OCI-LY7 (cell line): Measurements from ENCODE around the gene GORASP2. TPM values are rescaled to one million over a fixed set of nuclear protein-coding genes. Genes with fewer than 3 reads are reported as not detected.

Experiments used
- BruUV-seq: library from RNA; stranded (reverse); fragments of 400-500 nt; replicated peaks from 2 replicates; lab custom pipeline; 2021; lab: Mats Ljungman, UMichigan
- CTCF ChIA-PET: fragments of 300-600 bp; sonication (Branson Sonifier 250); formaldehyde crosslinking; loops from one replicate; lab custom pipeline; 2022; ENCODE audit warnings: antibody characterized with exemption; ENCODE audit not compliant: unreplicated experiment; lab: Charles Lee
- POLR2A ChIA-PET: fragments of 300-600 bp; sonication (Branson Sonifier 250); formaldehyde crosslinking; loops from one replicate; lab custom pipeline; 2022; ENCODE audit warnings: antibody characterized with exemption; lab: Charles Lee
- DNase-seq: peaks from one replicate; pipeline ENCODE4 v3.0.0-alpha.2; 2015; ENCODE audit warnings: low spot score
- H2AFZ ChIP-seq: fragments of 200-600 bp; sonication (generic), shearing (Covaris generic); 2 replicates; pipeline ENCODE4 v1.6.1; 2014; ENCODE audit warnings: mild to moderate bottlenecking, antibody characterized with exemption, low read length, moderate library complexity
- H3K27ac ChIP-seq: fragments of 200-600 bp; sonication (generic); 2 replicates; pipeline ENCODE4 v1.5.1; 2014; ENCODE audit warnings: mixed run types, low read depth, mild to moderate bottlenecking, moderate library complexity, low read length, inconsistent platforms; ENCODE audit not compliant: poor library complexity, severe bottlenecking
- H3K36me3 ChIP-seq: fragments of 200-600 bp; sonication (generic); 2 replicates; pipeline ENCODE4 v1.6.1; 2014; ENCODE audit warnings: mild to moderate bottlenecking, antibody characterized with exemption, low read length, moderate library complexity, mixed read lengths; ENCODE audit not compliant: insufficient read depth
- H3K4me1 ChIP-seq: fragments of 200-600 bp; sonication (generic); 2 replicates; pipeline ENCODE4 v1.5.1; 2014; ENCODE audit warnings: mild to moderate bottlenecking, low read length; ENCODE audit not compliant: insufficient read depth, poor library complexity, severe bottlenecking
- H3K4me2 ChIP-seq: fragments of 200-600 bp; sonication (generic); 2 replicates; pipeline ENCODE4 v1.6.1; 2014; ENCODE audit warnings: mild to moderate bottlenecking, low read length
- H3K4me3 ChIP-seq: fragments of 200-600 bp; sonication (generic); 2 replicates; pipeline ENCODE4 v1.5.1; 2014; ENCODE audit warnings: mild to moderate bottlenecking, low read depth, low read length; ENCODE audit not compliant: poor library complexity, severe bottlenecking
- H3K79me2 ChIP-seq: fragments of 200-600 bp; sonication (generic); 2 replicates; pipeline ENCODE4 v1.6.1; 2016; ENCODE audit warnings: low read depth, mild to moderate bottlenecking, low read length, moderate library complexity, mixed read lengths; ENCODE audit not compliant: insufficient read depth
- H3K9me2 ChIP-seq: fragments of 200-600 bp; sonication (generic); 2 replicates; pipeline ENCODE4 v1.6.1; 2016; ENCODE audit warnings: mild to moderate bottlenecking, low read length, mixed read lengths; ENCODE audit not compliant: insufficient read depth
- H3K9me3 ChIP-seq: fragments of 200-600 bp; sonication (generic); 2 replicates; pipeline ENCODE4 v1.6.1; 2014; ENCODE audit warnings: mild to moderate bottlenecking, mixed run types, low read length, mixed read lengths
- H4K20me1 ChIP-seq: fragments of 200-600 bp; sonication (generic); 2 replicates; pipeline ENCODE4 v1.6.1; 2014; ENCODE audit warnings: mild to moderate bottlenecking, antibody characterized with exemption, low read length, moderate library complexity, mixed read lengths; ENCODE audit not compliant: insufficient read depth
- EZH2phosphoT487 ChIP-seq: fragments of 200-600 bp; sonication (generic); IDR thresholded peaks from 2 replicates; pipeline ENCODE4 v1.6.1; 2018; ENCODE audit warnings: low read depth, borderline replicate concordance, mild to moderate bottlenecking, mixed run types, antibody characterized with exemption, low read length, moderate library complexity, mixed read lengths
- intact Hi-C: fragments of 100-400 bp; cut with micrococcal nuclease; formaldehyde crosslinking; loops from one replicate; pipeline ENCODE4 v1.10.0; 2022; ENCODE audit not compliant: unreplicated experiment
- total RNA-seq, 2 experiments: library from RNA; depleted of rRNA in 1 of 2; stranded (reverse); fragments of >200 nt in 1 of 2; shearing (Covaris generic) in 1 of 2; gene quantifications; 2 replicates each; pipeline ENCODE4 v1.2.3, GENCODE V29; 2014 to 2022
- TF ChIP-seq, protein P1 (sequence below): fragments of 200-600 bp; sonication (generic); conservative IDR thresholded peaks from 2 replicates; pipeline ENCODE4 v1.5.1; 2014; ENCODE audit warnings: mild to moderate bottlenecking, antibody characterized with exemption, low read length, moderate library complexity, mixed read lengths

GORASP2 gene
- total RNA-seq, 2 experiments from 2014 or later = 30.7 to 94.3 TPM

DNA sequence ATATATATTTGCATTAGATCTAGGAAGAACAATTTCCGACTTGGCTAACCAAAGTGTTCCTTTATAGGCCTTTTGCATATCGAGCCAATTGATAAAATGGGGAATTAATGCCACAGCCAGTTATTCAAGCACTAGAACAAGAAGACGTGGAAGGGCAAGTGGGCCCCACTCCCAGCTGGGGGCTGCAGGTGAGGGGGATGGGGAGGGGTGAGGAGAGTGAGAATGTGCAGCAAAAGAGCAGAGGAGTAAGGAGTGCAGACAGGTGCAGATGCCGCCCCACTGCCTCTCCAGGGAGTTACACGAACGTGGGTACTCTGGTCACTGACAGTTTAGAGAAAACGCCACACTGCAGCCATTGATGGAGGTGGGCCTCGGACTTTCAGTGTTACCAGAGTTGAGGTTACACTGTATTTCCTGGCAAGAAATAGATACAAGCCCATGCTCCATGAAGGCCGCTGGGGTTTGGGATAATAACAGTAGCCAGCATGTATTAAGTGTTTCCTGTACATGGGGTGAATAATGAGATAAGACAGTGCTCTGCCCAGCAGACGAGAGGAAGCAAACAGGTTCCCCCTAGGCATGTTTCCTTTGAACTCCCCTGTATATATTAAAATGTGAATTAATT lies 40.9 kb downstream of the GORASP2 start:
- intact Hi-C loops = loop anchor here (5.0 to 10.0 kb wide), 2 partner anchors 562 to 605 kb away; no protein-coding TSS in a partner anchor
- no TSS peak for BruUV-seq
- ChIA-PET CTCF (no interaction called here), POLR2A (no interaction called here)
- Histone ChIP-seq H3K79me2 (no peaks in the 10 kb centered on the region), H2AFZ (no peak overlapping the region), H3K4me1 (peaks cover 16% of the 10 kb centered on the region), H3K36me3 (peaks cover 40% of the 10 kb centered on the region), H3K9me3 (no peaks in the 10 kb centered on the region), H3K4me3 (no peak overlapping the region), H3K4me2 (no peak overlapping the region), H3K9me2 (no peaks in the 10 kb centered on the region), H4K20me1 (no peaks in the 10 kb centered on the region), H3K27ac (no peak overlapping the region)
- no peak for TF ChIP-seq EZH2phosphoT487
- TF ChIP-seq, protein P1, sequence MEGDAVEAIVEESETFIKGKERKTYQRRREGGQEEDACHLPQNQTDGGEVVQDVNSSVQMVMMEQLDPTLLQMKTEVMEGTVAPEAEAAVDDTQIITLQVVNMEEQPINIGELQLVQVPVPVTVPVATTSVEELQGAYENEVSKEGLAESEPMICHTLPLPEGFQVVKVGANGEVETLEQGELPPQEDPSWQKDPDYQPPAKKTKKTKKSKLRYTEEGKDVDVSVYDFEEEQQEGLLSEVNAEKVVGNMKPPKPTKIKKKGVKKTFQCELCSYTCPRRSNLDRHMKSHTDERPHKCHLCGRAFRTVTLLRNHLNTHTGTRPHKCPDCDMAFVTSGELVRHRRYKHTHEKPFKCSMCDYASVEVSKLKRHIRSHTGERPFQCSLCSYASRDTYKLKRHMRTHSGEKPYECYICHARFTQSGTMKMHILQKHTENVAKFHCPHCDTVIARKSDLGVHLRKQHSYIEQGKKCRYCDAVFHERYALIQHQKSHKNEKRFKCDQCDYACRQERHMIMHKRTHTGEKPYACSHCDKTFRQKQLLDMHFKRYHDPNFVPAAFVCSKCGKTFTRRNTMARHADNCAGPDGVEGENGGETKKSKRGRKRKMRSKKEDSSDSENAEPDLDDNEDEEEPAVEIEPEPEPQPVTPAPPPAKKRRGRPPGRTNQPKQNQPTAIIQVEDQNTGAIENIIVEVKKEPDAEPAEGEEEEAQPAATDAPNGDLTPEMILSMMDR = no peak
- DNase-seq = no peak

DNA sequence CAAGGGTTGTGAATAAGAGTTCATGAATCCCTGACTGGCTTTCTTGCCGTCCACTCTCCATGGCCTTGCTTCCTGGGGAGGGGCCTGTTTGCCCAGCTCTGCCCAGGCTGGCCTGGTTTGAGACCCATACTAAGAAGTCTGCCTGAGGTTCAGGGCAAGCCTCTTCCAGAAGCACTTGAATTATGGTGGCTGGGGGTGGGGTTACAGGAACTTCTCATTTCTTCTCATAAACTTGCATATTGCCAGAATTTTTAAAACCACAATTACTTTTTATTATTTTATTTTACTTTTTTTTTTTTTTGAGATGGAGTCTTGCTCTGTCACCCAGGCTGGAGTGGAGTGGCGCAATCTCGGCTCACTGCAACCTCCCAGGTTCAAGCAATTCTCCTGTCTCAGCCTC lies 42.0 kb downstream of the GORASP2 start:
- H3K36me3 ChIP-seq = peaks cover 29% of the 10 kb centered on the region
- POLR2A ChIA-PET = interaction anchor here (1.0 kb wide), 1 partner anchor 18 kb away, joined by 6 read pairs; no protein-coding TSS in a partner anchor
- no peak overlapping the region for H2AFZ ChIP-seq
- H4K20me1 ChIP-seq = no peaks in the 10 kb centered on the region
- intact Hi-C loops = loop anchor here (5.0 to 10.0 kb wide), 2 partner anchors 561 to 604 kb away; no protein-coding TSS in a partner anchor
- no peak overlapping the region for H3K4me2 ChIP-seq
- H3K9me2 ChIP-seq = no peaks in the 10 kb centered on the region
- no peaks in the 10 kb centered on the region for H3K9me3 ChIP-seq
- TF ChIP-seq, protein P1 = no peak
- TF ChIP-seq EZH2phosphoT487 = no peak
- H3K79me2 ChIP-seq = no peaks in the 10 kb centered on the region
- H3K4me1 ChIP-seq = peaks cover 16% of the 10 kb centered on the region
- no peak for DNase-seq
- CTCF ChIA-PET = no interaction called here
- no peak overlapping the region for H3K27ac ChIP-seq
- no peak overlapping the region for H3K4me3 ChIP-seq
- BruUV-seq = no TSS peak
